ENCODE results near the gene ARHGAP33.
"Not testable (repeated sequence)": the region's sequence is repeated elsewhere in the genome, so short reads cannot be mapped to it uniquely, and the experiment has no call there.

ARHGAP33 gene

DNA sequence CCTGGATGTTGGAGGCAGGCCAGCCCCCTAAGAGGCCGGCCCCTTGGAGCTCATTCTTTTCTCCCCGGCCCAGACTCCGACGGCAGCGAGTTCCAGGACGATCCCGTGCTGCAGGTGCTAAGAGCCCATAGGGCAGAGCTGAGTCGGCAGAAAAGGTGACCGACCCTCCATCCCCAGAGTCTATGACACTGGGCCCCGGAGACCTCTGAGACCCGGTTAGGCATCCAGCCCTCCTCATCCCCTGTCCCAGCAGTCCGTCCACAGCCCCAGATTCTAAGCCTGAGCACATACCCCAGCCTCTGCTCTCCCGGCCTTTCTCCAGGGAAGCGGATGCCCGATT is 7.3 kb upstream of the ARHGAP33 start:
- H3K4me3 ChIP-seq: no peak overlapping the region
- no peak for DNase-seq (ENCODE audit: low spot score)
- TF ChIP-seq, protein P1, sequence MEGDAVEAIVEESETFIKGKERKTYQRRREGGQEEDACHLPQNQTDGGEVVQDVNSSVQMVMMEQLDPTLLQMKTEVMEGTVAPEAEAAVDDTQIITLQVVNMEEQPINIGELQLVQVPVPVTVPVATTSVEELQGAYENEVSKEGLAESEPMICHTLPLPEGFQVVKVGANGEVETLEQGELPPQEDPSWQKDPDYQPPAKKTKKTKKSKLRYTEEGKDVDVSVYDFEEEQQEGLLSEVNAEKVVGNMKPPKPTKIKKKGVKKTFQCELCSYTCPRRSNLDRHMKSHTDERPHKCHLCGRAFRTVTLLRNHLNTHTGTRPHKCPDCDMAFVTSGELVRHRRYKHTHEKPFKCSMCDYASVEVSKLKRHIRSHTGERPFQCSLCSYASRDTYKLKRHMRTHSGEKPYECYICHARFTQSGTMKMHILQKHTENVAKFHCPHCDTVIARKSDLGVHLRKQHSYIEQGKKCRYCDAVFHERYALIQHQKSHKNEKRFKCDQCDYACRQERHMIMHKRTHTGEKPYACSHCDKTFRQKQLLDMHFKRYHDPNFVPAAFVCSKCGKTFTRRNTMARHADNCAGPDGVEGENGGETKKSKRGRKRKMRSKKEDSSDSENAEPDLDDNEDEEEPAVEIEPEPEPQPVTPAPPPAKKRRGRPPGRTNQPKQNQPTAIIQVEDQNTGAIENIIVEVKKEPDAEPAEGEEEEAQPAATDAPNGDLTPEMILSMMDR (IDR thresholded peaks at IDR 0.05): no peak
- no peak overlapping the region for H3K27ac ChIP-seq

DNA sequence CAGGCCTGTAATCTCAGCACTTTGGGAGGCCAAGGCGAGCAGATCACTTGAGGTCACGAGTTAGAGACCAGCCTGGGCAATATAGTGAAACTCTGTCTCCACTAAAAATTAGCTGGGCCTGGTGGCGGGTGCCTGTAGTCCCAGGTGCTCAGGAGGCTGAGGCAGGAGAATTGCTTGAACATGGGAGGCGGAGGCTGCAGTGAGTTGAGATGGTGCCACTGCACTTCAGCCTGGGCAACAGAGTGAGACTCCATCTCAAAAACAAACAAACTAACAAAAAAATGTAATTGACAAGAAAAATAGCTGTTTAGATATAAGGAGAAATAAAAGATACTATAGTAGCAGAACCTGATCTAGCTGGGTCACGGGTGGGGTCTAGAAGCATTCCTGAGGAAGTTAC is 3.0 kb upstream of the ARHGAP33 start:
- H3K27ac ChIP-seq; DNase-seq (ENCODE audit: low spot score); H3K4me3 ChIP-seq: not testable (repeated sequence)

DNA sequence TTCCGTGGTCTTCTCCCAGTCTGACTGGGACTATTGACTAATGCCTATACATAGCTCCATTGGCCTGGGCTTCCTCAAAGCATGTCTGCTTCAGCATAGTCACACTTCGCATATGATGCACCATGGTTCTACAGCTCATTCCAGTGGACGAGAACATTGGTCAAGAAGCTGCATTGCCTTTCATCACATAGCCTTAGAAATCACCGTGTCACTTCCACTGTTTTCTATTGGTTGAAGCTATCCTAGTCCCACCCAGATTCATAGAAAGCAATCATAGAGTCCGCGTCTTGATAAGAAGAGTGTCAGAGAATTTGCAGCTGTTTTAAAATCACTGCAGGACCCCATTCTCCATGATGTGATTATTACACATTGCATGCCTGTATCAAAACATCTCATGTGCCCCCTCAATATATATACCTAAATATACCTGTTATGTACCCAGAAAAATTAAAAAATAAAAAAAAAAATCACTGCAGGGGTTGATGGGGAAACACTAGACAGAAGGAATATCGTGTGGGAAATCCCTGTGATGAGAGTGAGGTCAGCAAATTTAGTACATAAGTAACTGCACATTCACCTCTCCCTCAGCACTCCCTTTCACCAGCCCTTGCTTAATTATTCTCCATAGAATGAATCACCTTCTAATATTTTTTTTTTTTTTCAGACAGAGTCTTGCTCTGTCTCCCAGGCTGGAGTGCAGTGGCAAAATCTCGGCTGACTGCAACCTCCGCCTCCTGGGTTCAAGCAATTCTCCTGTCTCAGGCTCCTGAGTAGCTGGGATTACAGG is 2.2 kb upstream of the ARHGAP33 start:
- TF ChIP-seq, protein P1 (IDR thresholded peaks at IDR 0.05): no peak
- H3K4me3 ChIP-seq: no peak overlapping the region
- no peak for DNase-seq (ENCODE audit: low spot score)
- no peak overlapping the region for H3K27ac ChIP-seq

DNA sequence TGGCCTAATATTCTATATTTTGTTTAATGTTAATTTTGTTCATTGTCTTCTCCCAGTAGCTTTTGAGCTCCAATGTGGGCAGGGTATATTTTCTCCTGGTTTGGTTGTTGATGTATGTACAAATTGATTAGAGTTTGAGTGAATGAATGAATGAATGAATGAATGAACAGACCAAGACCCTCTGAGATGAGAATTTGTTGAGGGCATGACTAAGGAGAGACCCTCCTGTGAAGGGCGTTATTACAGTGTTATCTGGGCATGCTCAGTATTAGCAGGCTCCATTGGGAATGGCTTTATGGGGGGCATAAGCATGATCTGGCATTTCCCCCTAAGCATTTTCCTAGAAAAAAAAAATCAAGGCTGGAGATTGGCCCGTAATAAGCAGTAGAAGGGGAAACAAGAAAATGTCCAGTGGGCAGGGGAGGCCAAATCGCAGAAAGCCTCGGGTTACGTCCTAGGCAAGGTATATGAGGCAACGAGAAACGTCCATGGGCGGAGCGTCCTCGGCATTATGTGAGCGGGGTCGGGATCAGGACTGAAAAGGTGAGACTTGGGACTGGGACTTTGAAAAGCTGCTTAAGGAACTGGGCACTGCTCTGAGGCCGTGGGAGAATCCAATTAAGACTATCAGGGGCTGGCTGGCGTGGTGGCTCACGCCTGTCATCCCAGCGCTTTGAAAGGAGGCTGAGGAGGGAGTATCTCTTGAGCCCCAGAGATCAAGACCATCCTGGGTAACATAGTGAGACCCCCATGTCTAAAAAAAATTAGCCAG is 904 bp upstream of the ARHGAP33 start:
- DNase-seq (ENCODE audit: low spot score): no peak
- H3K4me3 ChIP-seq: peak overlapping the region; percentile 98
- H3K27ac ChIP-seq: no peak overlapping the region
- TF ChIP-seq, protein P1 (IDR thresholded peaks at IDR 0.05): no peak

DNA sequence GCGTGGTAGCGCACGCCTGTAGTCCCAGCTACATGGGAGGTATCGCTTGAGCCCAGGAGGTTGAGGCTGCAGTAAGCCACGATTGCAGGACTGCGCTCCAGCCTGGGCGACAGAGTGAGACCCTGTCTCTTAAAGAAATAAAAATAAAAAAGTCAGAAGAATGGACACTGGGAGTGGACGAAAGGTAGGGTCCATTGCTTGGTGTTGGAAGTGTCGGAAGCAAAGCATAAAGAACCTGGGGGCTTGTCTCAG is 392 bp upstream of the ARHGAP33 start:
- Histone ChIP-seq H3K27ac (no peak overlapping the region), H3K4me3 (peak overlapping the region; percentile 98)
- DNase-seq (ENCODE audit: low spot score): no peak
- TF ChIP-seq, protein P1 (IDR thresholded peaks at IDR 0.05): no peak

DNA sequence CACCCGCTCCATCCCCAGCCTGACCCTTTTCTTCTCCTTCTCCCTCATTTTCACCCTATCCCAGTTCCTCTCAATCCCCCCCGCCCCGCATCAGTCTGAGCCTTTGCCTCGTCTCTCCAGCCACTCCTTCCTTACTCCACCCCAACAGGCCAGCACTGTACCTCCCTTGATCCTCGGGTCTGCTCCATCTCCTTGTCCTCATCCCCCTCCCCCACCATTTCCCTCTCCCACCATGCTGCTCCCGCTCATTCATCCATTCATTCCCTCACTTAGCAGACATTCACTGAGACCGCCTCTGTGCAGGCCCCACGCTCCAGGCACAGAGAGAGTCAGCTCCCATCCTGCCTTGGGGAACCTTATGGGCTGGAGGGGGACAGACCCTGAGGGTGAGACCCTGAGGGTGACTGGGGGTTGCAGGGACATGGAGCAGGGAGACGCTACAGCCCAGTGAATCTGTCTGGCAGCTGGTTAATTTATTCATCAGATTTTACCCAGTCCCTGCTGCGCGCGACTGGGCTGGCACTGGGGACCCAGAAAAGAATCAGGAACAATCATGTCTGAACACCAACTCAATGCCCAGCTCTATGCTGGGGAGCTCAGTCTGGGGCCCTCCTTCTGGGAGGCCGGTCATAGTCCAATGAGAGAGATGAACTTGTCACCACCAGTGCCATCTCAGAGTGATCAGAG is 881 bp downstream of the ARHGAP33 start:
- Histone ChIP-seq H3K4me3 (peak overlapping the region; percentile 98), H3K27ac (peak overlapping the region in 1 of 2 donors; percentile 42)
- TF ChIP-seq, protein P1 (IDR thresholded peaks at IDR 0.05): no peak
- DNase-seq (ENCODE audit: low spot score): no peak

DNA sequence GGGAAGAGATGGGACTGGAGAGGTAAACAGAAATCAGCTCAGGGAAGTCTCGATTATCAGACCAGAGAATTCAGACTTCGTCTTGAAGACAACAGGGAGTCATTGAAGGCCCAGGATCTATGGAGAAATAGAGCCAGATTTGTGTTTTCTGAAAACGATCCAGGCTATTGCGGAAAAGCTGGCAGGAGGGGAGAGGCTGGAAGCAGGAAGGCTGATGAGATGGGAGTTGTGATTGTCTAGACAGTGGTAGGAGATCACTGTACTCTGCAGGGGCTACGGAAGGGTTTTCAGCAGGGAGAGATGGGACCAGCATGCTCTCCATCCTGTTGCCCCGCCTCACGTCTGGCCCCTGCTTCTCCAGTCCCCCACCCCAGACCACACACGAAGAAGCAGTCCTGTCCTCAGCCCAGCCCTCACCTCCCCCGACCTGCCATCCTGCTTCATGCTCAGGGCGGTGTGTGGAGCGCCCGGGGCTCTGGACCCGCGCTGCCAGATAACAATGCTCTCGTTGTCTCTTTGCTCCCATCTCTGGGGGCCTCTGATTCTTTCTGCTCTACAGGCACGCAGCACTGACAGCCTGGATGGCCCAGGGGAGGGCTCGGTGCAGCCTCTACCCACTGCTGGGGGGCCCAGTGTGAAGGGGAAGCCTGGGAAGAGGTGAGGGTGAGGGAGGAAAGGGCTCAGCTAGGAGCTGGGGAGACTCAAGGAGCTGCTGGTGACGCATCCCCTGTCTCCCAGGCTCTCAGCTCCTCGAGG is 1.9 kb downstream of the ARHGAP33 start:
- DNase-seq (ENCODE audit: low spot score): no peak
- Histone ChIP-seq H3K27ac (no peak overlapping the region), H3K4me3 (no peak overlapping the region)
- TF ChIP-seq, protein P1 (IDR thresholded peaks at IDR 0.05): no peak
